Measurements from ENCODE around the gene UIMC1. TPM values are rescaled to one million over a fixed set of nuclear protein-coding genes. Genes with fewer than 3 reads are reported as not detected.

Gene UIMC1
- total RNA-seq, 2 experiments from 2014 or later, result 42.7 to 78.5 TPM

GRCh38 chr5:176908675-176909368, 97.8 kb downstream of the UIMC1 start:
- Histone ChIP-seq H3K4me2 (ENCODE audit: low read length) (no peak overlapping the region), H3K4me3 (ENCODE audit: low read depth, low read length, poor library complexity, severe bottlenecking) (no peak overlapping the region), H2AFZ (ENCODE audit: low read length) (no peak overlapping the region), H3K79me2 (ENCODE audit: insufficient read depth, low read depth, low read length) (no peaks in the 10 kb centered on the region), H3K9me2 (ENCODE audit: insufficient read depth, low read length) (no peaks in the 10 kb centered on the region), H3K4me1 (ENCODE audit: insufficient read depth, low read length, poor library complexity, severe bottlenecking) (no peaks in the 10 kb centered on the region), H3K36me3 (ENCODE audit: insufficient read depth, low read length) (peaks cover 85% of the 10 kb centered on the region), H3K27ac (ENCODE audit: low read depth, low read length, poor library complexity, severe bottlenecking) (no peak overlapping the region), H3K9me3 (ENCODE audit: low read length) (no peaks in the 10 kb centered on the region), H4K20me1 (ENCODE audit: insufficient read depth, low read length) (no peaks in the 10 kb centered on the region)
- no TSS peak for BruUV-seq (replicated peaks)
- no peak for DNase-seq (ENCODE audit: low spot score)
- intact Hi-C loops (cut with micrococcal nuclease; ENCODE audit: unreplicated experiment), result no loop called here
- TF ChIP-seq, protein P1, sequence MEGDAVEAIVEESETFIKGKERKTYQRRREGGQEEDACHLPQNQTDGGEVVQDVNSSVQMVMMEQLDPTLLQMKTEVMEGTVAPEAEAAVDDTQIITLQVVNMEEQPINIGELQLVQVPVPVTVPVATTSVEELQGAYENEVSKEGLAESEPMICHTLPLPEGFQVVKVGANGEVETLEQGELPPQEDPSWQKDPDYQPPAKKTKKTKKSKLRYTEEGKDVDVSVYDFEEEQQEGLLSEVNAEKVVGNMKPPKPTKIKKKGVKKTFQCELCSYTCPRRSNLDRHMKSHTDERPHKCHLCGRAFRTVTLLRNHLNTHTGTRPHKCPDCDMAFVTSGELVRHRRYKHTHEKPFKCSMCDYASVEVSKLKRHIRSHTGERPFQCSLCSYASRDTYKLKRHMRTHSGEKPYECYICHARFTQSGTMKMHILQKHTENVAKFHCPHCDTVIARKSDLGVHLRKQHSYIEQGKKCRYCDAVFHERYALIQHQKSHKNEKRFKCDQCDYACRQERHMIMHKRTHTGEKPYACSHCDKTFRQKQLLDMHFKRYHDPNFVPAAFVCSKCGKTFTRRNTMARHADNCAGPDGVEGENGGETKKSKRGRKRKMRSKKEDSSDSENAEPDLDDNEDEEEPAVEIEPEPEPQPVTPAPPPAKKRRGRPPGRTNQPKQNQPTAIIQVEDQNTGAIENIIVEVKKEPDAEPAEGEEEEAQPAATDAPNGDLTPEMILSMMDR (conservative IDR thresholded peaks at IDR 0.05; ENCODE audit: low read length), result no peak
- TF ChIP-seq EZH2phosphoT487 (IDR thresholded peaks at IDR 0.05; ENCODE audit: borderline replicate concordance, low read depth, low read length), result no peak
- CTCF ChIA-PET (ENCODE audit: unreplicated experiment), result no interaction called here
- POLR2A ChIA-PET, result interaction anchor here (1.2 to 1.4 kb wide), 2 partner anchors 9 to 11 kb away, joined by 4 read pairs; no protein-coding TSS in a partner anchor

DNA sequence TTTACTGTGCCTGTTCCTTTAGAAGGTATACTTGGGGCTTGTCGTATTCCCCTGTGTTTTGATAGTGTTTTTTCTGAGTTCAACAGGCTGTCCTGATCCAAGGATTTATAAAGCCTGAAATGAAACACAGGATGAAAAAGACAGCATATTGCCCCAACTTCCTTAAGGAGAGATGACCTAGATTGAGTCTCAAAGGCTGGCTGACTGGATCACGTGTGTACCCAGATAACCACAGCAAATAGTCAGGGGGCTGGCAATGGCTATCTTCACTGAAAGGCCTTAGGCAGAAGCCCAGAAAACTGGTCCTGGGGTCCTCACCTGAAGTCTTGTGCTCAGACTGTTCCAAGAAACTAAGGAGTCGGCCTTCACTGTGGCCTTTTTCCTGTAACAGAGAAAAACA, 99.8 kb downstream of the UIMC1 start:
- Histone ChIP-seq H3K4me3 (ENCODE audit: low read depth, low read length, poor library complexity, severe bottlenecking) (no peak overlapping the region), H3K27ac (ENCODE audit: low read depth, low read length, poor library complexity, severe bottlenecking) (no peak overlapping the region), H3K4me1 (ENCODE audit: insufficient read depth, low read length, poor library complexity, severe bottlenecking) (no peaks in the 10 kb centered on the region), H3K9me3 (ENCODE audit: low read length) (no peaks in the 10 kb centered on the region), H3K79me2 (ENCODE audit: insufficient read depth, low read depth, low read length) (no peaks in the 10 kb centered on the region), H3K9me2 (ENCODE audit: insufficient read depth, low read length) (no peaks in the 10 kb centered on the region), H2AFZ (ENCODE audit: low read length) (no peak overlapping the region), H3K4me2 (ENCODE audit: low read length) (no peak overlapping the region), H3K36me3 (ENCODE audit: insufficient read depth, low read length) (peaks cover 92% of the 10 kb centered on the region), H4K20me1 (ENCODE audit: insufficient read depth, low read length) (no peaks in the 10 kb centered on the region)
- TF ChIP-seq, protein P1 (conservative IDR thresholded peaks at IDR 0.05; ENCODE audit: low read length), result no peak
- TF ChIP-seq EZH2phosphoT487 (IDR thresholded peaks at IDR 0.05; ENCODE audit: borderline replicate concordance, low read depth, low read length), result no peak
- CTCF ChIA-PET (ENCODE audit: unreplicated experiment), result no interaction called here
- POLR2A ChIA-PET, result no interaction called here
- no TSS peak for BruUV-seq (replicated peaks)
- intact Hi-C loops (cut with micrococcal nuclease; ENCODE audit: unreplicated experiment), result no loop called here
- no peak for DNase-seq (ENCODE audit: low spot score)

- no peaks in the 10 kb centered on the region for H3K9me3 ChIP-seq (ENCODE audit: low read length)
- intact Hi-C loops (cut with micrococcal nuclease; ENCODE audit: unreplicated experiment), result no loop called here
Observed at GRCh38 chr5:176906126-176906525, 100.5 kb downstream of the UIMC1 start.

More at GRCh38 chr5:176906126-176906525, 100.5 kb downstream of the UIMC1 start:
- no peaks in the 10 kb centered on the region for H3K4me1 ChIP-seq (ENCODE audit: insufficient read depth, low read length, poor library complexity, severe bottlenecking)
- ChIA-PET CTCF (ENCODE audit: unreplicated experiment) (no interaction called here), POLR2A (interaction anchor here (0.6 kb wide), 1 partner anchor 11 kb away, joined by 3 read pairs; no protein-coding TSS in a partner anchor)
- no peaks in the 10 kb centered on the region for H4K20me1 ChIP-seq (ENCODE audit: insufficient read depth, low read length)
- H2AFZ ChIP-seq (ENCODE audit: low read length), result no peak overlapping the region
- H3K4me3 ChIP-seq (ENCODE audit: low read depth, low read length, poor library complexity, severe bottlenecking), result no peak overlapping the region
- H3K27ac ChIP-seq (ENCODE audit: low read depth, low read length, poor library complexity, severe bottlenecking), result no peak overlapping the region
- no peaks in the 10 kb centered on the region for H3K9me2 ChIP-seq (ENCODE audit: insufficient read depth, low read length)
- no TSS peak for BruUV-seq (replicated peaks)
- peaks cover 92% of the 10 kb centered on the region for H3K36me3 ChIP-seq (ENCODE audit: insufficient read depth, low read length)
- H3K4me2 ChIP-seq (ENCODE audit: low read length), result no peak overlapping the region
- H3K79me2 ChIP-seq (ENCODE audit: insufficient read depth, low read depth, low read length), result no peaks in the 10 kb centered on the region
- DNase-seq (ENCODE audit: low spot score), result no peak
- no peak for TF ChIP-seq EZH2phosphoT487 (IDR thresholded peaks at IDR 0.05; ENCODE audit: borderline replicate concordance, low read depth, low read length)
- TF ChIP-seq, protein P1 (conservative IDR thresholded peaks at IDR 0.05; ENCODE audit: low read length), result no peak
